ENCODE measurements around the gene PIK3AP1.

PIK3AP1 gene

DNA sequence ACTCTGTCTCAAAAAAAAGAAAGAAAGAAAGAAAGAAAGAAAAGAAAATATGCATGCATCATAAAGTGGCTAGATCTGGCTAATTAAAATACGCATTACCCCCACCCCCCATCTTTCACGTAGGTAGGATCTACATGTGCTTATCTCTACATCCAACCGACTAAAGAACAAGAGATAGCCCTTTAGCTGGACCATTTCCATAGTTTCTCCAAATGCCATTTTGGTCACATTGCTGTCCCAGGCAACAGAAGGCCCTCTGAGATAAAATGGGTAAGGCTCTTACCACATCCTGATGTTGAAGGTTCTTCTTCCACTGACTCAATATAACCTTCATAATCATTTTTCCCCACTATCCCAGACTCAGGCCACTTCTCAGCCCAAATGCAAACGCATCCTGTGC lies 31.5 kb downstream of the PIK3AP1 start:
- Histone ChIP-seq H3K27ac (no peak overlapping the region), H3K9ac (no peak overlapping the region), H3K4me1 (ENCODE audit: low read depth, poor library complexity, severe bottlenecking) (no peaks in the 10 kb centered on the region), H4K20me1 (ENCODE audit: insufficient read depth) (no peaks in the 10 kb centered on the region), H3K36me3 (ENCODE audit: insufficient read depth) (no peaks in the 10 kb centered on the region), H2AFZ (ENCODE audit: low read depth) (no peak overlapping the region), H3K4me2 (no peak overlapping the region), H3K27me3 (ENCODE audit: insufficient read depth, low read depth) (no peaks in the 10 kb centered on the region), H3K79me2 (ENCODE audit: insufficient read depth, low read depth) (no peaks in the 10 kb centered on the region), H3K4me3 (IDR thresholded peaks at IDR 0.05; ENCODE audit: insufficient read depth, low read depth, low read length) (no peak overlapping the region)
- TF ChIP-seq, protein P1, sequence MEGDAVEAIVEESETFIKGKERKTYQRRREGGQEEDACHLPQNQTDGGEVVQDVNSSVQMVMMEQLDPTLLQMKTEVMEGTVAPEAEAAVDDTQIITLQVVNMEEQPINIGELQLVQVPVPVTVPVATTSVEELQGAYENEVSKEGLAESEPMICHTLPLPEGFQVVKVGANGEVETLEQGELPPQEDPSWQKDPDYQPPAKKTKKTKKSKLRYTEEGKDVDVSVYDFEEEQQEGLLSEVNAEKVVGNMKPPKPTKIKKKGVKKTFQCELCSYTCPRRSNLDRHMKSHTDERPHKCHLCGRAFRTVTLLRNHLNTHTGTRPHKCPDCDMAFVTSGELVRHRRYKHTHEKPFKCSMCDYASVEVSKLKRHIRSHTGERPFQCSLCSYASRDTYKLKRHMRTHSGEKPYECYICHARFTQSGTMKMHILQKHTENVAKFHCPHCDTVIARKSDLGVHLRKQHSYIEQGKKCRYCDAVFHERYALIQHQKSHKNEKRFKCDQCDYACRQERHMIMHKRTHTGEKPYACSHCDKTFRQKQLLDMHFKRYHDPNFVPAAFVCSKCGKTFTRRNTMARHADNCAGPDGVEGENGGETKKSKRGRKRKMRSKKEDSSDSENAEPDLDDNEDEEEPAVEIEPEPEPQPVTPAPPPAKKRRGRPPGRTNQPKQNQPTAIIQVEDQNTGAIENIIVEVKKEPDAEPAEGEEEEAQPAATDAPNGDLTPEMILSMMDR (conservative IDR thresholded peaks at IDR 0.05; ENCODE audit: low read depth, low read length), result no peak

DNA sequence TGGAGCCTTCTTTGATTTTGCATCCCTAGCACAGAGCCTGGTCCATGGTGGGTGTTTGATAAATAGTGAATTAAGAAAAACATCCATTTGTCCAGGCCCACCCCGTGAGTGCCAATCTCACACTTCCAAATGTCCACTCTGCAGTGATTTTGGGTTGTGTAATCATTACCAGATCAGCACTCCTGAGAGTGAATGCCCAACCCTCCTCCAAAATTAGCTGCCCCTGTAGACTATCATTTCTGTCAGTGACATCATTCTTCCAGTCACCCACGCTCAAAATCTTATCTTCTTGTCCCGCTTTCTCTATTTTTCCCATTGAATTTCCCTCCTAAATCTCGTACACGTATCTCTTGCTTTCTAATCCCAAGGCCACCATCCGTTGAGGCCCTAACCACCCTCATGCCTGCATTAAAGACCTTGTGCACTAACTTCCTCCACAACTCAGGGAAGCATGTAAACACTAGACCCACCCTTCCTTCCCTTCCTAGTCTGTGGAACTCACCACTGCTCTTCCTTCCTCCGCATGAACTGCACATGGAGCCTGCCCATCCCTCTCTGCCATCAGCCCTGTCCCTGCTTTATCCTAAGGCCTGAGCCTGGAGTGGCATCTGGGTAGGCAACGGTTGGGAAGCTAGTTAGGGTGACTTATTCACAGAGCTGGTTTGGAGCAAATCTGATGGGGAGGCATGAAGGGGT lies 32.8 kb downstream of the PIK3AP1 start:
- Histone ChIP-seq H2AFZ (ENCODE audit: low read depth) (no peak overlapping the region), H3K79me2 (ENCODE audit: insufficient read depth, low read depth) (no peaks in the 10 kb centered on the region), H4K20me1 (ENCODE audit: insufficient read depth) (no peaks in the 10 kb centered on the region), H3K36me3 (ENCODE audit: insufficient read depth) (no peaks in the 10 kb centered on the region), H3K9ac (no peak overlapping the region), H3K4me3 (IDR thresholded peaks at IDR 0.05; ENCODE audit: insufficient read depth, low read depth, low read length) (no peak overlapping the region), H3K4me1 (ENCODE audit: low read depth, poor library complexity, severe bottlenecking) (no peaks in the 10 kb centered on the region), H3K27ac (no peak overlapping the region), H3K4me2 (no peak overlapping the region), H3K27me3 (ENCODE audit: insufficient read depth, low read depth) (no peaks in the 10 kb centered on the region)
- TF ChIP-seq, protein P1 (conservative IDR thresholded peaks at IDR 0.05; ENCODE audit: low read depth, low read length), result no peak

DNA sequence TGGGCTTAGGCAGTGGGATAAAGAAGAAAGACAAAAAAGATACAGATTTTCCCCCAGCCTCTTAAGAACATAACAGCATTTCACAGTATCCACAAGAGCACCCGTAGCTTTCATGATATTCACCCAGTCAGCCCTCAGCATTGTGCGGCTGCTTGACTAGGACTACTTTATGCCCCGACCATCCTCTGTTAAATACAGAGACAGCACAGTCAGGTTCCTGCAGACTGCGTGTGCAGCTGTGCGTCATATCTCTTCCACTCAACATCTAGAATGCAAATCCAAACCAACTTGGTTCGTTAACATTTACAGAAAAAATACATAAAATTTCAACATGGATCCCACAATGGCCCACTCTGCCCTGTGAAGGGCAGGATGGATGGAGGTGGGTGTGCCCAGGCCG lies 33.8 kb downstream of the PIK3AP1 start:
- Histone ChIP-seq H3K27ac (no peak overlapping the region), H3K4me3 (IDR thresholded peaks at IDR 0.05; ENCODE audit: insufficient read depth, low read depth, low read length) (no peak overlapping the region), H3K79me2 (ENCODE audit: insufficient read depth, low read depth) (no peaks in the 10 kb centered on the region), H3K4me1 (ENCODE audit: low read depth, poor library complexity, severe bottlenecking) (no peaks in the 10 kb centered on the region), H3K4me2 (no peak overlapping the region), H2AFZ (ENCODE audit: low read depth) (no peak overlapping the region), H3K9ac (no peak overlapping the region), H3K36me3 (ENCODE audit: insufficient read depth) (no peaks in the 10 kb centered on the region), H3K27me3 (ENCODE audit: insufficient read depth, low read depth) (no peaks in the 10 kb centered on the region), H4K20me1 (ENCODE audit: insufficient read depth) (no peaks in the 10 kb centered on the region)
- TF ChIP-seq, protein P1 (conservative IDR thresholded peaks at IDR 0.05; ENCODE audit: low read depth, low read length), result no peak

GRCh38 chr10:96685306-96685705 lies 35.0 kb downstream of the PIK3AP1 start:
- Histone ChIP-seq H4K20me1 (ENCODE audit: insufficient read depth) (no peaks in the 10 kb centered on the region), H3K36me3 (ENCODE audit: insufficient read depth) (no peaks in the 10 kb centered on the region), H2AFZ (ENCODE audit: low read depth) (no peak overlapping the region), H3K79me2 (ENCODE audit: insufficient read depth, low read depth) (no peaks in the 10 kb centered on the region), H3K9ac (no peak overlapping the region), H3K4me2 (no peak overlapping the region), H3K4me3 (IDR thresholded peaks at IDR 0.05; ENCODE audit: insufficient read depth, low read depth, low read length) (no peak overlapping the region), H3K4me1 (ENCODE audit: low read depth, poor library complexity, severe bottlenecking) (no peaks in the 10 kb centered on the region), H3K27me3 (ENCODE audit: insufficient read depth, low read depth) (no peaks in the 10 kb centered on the region), H3K27ac (no peak overlapping the region)
- TF ChIP-seq, protein P1 (conservative IDR thresholded peaks at IDR 0.05; ENCODE audit: low read depth, low read length), result no peak

Measured in KMS-11 (cell line).